HTR-8/SVneo (cell line): ENCODE results near the gene ING5.
"Not testable (repeated sequence)": the region's sequence is repeated elsewhere in the genome, so short reads cannot be mapped to it uniquely, and the experiment has no call there.

Source experiments
- DNase-seq: peaks from one replicate; pipeline ENCODE4 v3.0.0; 2011; ENCODE audit warnings: low spot score, mixed read lengths; ENCODE audit not compliant: insufficient read length
- FAIRE-seq: peaks from 2 replicates; lab custom pipeline; 2011; peaks lifted over from hg19 to GRCh38; lab: Jason Lieb, UNC

ING5 gene

DNA sequence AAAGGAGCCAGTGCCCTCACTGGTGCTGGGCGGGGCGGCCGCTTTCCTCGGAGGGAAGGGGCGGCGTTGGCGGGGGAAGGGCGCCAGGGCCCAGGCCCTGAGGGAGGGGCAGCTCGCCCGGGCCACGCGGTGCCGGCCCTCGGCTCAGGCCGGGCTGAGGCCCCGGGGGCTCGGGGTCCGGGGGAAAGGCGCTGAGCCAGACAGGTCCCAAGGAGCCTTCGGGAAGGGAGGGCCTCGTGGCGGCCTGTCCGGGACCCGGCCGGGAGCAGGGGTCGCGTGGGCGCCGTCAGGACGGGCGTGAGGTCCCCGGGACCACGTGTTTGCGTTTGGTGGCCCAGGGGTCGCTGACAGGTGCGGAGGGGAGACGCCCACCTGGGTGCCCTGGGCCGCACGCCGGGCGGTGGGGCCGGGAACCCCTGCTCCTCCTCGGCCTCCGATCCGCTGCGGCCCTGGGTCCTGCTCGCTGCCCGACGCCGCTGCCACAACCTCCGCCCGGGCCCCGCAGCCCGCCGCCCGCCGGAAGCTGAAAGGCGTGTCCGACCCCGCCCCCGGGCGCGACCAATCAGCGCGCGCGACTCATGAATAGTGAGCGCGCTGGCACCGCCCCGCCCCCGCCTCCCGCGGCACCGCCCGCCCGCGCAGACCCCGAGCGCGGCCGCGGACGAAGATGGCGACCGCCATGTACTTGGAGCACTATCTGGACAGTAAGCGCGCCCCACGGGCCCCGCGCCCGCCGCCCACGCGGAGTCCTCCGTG, at the start of gene ING5:
Gene ING5, plus strand, starts transcription at position 641 of the 756 bp plus-strand sequence. Its CDS starts 27 bp downstream, at position 668.
- FAIRE-seq (peak; percentile 83), DNase-seq (peak; percentile 90)

DNA sequence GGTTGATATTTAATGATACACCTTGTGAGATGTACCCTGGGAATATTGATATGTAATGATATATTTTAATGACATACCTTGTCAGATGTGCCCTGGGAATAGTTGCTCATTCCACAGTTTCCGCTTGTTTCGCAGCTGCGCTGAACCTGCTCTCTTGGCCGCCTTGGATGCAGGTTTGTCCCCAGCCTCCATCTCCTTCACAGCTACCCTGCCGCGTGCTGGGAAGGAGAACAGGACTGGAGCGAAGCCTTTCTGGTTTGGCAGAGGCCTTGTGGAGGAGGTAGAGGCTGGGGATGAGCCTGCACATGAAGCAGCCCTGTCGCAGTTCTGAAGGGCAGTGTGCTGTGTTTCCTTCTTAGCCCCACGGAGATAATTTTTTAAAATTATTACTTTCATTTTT, 49.7 kb upstream of the ING5 start:
- FAIRE-seq = no peak
- no peak for DNase-seq

DNA sequence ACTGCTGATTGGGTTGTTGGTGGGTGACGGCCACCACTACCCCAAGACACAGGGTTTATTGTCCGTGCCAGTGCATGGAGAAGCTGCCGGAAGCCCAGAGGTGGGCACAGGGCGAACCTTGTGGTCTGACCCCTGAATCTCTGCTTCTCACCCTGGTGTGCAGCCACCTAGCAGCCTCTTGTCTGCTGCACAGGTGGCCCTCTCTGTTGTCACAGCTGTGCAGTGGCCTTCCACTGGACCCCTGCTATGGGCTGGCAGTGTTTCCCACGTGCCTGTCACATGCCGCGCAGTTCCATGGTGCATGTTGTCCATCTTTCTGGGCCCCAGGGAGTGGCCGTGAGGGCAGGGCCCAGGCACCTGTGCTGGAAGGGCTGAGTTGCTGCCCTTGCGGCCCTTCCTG, 49.1 kb upstream of the ING5 start:
- FAIRE-seq (no peak), DNase-seq (no peak)

DNA sequence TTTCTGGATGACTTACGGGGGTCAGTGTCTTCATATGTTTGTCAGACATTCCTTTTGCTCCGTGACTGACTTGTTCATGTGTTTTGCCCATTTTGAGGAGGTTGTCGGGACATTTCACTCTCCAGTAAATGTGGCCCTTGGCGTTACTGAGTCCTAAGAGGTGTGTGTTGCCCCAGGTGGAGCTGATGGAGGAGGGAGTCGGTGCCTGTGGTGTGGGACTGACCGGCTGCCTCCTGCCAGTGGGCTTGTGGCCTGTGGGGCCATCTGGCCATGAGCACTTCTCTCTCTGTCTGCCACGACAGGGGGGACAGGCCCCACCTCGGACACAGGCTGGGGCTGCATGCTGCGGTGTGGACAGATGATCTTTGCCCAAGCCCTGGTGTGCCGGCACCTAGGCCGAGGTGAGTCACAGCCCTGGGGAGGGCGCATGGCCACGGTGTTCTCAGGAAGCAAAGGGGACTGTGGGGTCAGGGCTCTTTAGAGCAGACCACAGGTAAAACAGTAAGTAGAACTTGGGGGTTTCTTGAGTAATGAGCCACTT, 48.6 kb upstream of the ING5 start:
- DNase-seq (no peak), FAIRE-seq (no peak)

DNA sequence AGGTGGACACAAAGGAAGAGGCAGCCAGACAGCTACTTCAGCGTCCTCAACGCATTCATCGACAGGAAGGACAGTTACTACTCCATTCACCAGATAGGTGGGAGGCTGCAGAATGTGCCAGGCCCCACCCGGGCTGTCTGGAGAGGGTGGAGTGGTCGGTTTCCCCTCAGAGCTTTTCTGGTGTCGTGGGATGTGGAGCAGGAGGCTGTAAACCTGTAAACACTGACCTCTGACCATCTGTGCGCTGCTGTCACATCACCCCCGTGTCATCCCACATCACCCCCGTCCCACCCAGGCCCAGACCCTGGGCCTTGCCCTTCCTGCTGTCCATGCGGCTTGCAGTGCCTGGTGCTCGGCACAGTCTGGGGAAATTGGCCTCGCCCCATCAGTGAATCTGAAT, 47.3 kb upstream of the ING5 start:
- FAIRE-seq (no peak), DNase-seq (no peak)

DNA sequence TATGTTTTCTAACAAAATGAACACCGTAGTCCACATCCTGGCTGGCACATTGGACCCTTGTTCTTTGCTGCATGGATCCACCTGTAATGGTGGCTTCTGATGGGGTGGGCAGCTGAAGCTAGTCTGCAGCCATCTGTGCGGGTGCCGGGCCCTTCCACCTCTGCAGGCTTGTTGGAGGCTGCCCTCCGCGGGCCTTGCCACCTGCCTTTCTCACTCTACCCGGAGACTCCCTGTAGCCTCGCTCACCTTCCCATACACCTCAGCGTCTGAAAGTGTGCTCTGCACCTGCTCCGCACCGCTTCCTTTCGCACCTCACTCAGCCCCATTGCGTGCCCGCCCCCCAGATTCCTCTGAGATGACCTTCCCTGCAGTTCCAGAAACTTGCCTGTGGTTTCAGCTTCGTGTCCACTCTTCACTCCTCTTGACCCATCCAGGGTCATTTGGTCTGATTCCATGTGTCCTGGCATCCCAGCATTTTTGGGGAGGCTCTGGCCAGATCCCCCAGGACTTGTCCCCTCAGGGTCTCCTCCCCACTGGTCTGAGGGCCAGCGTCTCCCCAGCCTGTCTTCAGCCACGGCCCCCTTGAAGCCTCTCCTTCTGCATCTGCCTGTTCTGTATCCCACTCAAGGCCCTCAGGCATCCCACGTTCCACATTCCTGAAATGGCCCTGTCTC, 46.2 kb upstream of the ING5 start:
- DNase-seq (no peak), FAIRE-seq (no peak)

DNA sequence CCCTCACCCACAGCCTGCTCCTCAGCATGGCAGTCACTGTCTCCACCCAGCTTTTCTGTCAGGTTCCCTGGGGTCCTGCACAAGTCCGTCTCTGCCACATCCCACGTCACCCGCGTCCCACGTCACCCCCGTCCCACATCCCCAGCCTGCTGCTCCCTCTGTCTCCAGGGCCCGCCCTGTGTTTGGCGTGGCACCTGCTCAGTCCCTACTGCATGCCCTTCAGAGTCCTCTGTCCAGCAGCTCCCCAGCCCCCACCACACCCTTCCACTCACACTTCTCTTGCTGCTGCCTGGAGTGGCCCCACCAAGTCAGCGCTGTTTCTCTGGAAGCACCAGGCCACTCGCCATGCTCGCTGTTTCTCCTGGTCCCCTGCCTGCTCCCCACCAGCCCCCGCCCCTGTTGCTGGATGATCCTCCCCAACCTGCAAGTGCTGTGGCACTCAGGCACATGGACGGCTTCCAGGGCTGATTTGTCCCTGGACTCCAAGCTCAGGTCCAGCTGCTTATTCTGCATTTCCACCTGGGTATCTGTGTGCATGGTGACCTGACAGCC, 45.6 kb upstream of the ING5 start:
- FAIRE-seq (no peak), DNase-seq (no peak)

DNA sequence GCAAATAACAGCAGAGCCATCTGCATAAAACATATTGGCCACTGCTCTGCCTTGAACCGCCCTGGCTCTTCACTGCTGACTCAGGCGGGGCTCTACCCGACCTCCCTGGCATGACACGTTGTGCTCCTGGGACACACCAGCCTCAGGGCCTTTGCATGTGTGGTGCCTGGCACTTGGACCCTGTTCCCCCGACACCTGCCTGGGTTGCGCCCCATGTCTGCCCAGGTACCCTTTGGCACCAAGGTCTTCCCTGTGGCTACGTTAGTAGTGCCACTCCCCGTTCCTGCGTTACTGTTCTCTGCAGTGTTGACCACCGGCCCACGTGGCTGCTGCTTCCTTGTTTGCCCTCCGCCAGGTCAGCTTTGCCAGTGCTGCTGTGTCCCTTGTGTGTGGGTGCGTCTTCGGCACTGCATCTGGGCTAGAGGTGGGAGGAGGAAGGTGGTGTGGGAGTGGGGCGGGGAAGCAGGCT, 44.0 kb upstream of the ING5 start:
- FAIRE-seq = peak; percentile 80
- no peak for DNase-seq

DNA sequence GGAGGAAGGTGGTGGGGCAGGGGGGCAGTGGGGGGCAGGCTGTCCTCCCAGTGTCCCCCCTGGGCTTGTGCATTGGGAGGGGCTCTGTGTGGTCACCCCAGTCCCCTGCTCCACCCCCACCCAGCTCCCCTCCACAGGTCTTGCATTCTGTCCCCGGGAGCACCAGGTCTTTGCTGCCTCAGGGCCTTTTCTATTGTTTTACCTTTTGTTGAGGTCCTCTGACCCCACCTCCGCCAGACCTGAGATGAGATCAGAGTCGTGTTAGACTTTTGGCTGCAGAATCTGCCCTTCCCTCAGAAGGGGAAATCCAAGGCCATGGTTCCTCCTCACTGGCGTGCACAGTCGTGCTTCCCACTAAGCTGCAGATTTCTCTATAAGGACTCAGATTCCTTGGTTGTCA, 43.5 kb upstream of the ING5 start:
- DNase-seq = no peak
- FAIRE-seq = no peak

DNA sequence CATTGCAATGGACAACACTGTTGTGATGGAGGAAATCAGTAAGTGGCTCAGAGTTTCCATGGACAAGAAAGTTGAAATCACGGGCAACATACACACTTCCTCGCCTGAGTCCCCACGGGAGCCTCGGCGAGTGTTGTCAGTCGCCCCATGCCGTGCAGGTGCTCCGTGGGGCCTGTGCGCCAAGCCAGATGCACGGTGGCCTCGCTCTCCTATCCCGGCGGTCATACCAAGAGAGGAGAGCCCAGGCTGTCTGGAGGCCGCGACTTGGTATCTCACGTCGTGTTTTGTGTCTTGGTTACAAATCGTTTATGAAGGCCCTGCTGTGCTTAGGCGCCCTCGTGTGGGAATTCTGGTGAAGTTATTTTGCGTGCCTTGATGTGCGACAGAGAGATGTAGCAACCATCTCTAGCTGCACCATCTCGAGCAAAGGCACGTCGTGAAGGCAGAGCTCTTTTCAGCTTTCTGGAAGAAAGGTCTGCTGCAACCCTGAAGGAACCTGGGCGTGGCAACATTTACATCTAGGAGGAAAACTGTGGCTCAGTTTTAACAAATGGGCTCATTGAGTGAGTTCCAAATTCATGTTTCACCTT, 42.6 kb upstream of the ING5 start:
- peak; percentile 59 for DNase-seq
- FAIRE-seq = peak; percentile 69

DNA sequence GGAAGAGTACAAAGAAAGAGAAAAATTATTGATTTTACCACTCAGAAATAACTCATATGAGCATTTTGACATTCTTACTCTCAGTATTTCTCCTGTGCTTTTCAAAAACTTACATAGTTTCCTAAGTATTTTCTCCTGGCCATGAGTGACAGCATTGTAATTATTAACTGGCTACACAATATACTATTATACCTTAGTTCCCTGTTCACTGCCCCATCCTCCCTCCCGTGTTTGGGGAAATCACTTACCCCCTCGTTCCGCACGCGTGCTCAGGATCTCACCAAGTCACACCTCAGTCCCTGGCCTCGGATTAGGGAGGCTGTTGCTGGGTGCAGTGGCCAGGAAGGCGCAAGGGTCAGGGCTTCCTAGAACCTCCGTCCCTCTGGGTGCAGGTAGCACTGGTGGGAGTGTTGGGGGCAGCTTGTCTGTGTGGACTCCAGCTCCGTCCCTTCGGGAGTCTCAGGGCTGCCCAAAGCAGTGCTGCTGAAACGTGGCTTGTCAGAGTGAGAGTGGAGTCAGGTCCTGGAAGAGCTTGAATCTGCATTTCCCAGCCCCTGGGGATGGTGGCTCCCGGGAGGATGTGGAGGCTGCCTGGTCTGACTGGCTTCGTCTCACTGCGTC, 41.1 kb upstream of the ING5 start:
- FAIRE-seq (no peak), DNase-seq (no peak)

DNA sequence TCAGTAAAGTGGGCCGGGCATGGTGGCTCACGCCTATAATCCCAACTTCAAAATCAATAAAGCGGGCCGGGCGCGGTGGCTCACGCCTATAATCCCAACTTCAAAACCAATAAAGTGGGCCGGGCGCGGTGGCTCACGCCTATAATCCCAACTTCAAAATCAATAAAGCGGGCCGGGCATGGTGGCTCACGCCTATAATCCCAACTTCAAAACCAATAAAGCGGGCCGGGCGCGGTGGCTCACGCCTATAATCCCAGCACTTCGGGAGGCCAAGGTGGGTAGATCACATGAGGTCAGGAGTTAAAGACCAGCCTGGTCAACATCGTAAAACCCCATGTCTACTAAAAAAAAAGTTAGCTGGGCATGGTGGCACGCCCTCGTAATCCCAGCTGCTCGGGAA, 39.1 kb upstream of the ING5 start:
- not testable (repeated sequence) for FAIRE-seq, DNase-seq

DNA sequence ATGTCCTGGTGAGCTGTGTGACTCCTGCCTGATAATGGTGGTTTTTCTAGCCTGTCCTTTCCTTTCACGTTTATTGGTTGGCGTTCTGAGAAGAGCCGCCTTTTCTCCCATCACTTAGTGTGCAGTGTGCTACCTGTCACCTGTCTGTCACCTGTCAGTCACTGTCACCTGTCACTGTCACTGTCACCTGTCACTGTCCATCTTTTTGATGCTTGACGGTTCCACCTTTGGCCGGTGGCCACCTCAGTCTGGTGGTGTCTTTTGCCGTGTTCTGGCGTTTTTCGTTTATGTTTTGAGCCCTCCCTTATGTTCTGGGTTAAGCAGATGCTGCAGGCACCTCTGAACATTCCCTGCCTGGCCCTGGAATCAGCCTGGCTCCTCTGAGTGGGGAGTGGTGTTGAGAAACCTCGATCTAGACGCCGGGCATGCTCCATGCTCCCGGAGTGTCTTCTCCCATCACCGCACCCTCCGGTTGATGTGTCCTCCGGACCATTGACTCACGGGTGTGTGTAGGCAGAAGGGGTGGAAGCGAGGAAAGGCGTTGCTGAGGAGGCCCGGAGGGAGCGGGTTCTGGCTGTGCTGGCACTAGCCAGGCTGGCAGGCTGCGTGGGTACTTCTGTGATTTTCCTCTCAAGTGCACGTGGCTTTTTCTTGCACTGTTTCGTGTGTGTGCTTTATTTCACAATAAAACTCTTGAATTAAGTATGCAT, 36.0 kb upstream of the ING5 start:
- DNase-seq = no peak
- FAIRE-seq = no peak

DNA sequence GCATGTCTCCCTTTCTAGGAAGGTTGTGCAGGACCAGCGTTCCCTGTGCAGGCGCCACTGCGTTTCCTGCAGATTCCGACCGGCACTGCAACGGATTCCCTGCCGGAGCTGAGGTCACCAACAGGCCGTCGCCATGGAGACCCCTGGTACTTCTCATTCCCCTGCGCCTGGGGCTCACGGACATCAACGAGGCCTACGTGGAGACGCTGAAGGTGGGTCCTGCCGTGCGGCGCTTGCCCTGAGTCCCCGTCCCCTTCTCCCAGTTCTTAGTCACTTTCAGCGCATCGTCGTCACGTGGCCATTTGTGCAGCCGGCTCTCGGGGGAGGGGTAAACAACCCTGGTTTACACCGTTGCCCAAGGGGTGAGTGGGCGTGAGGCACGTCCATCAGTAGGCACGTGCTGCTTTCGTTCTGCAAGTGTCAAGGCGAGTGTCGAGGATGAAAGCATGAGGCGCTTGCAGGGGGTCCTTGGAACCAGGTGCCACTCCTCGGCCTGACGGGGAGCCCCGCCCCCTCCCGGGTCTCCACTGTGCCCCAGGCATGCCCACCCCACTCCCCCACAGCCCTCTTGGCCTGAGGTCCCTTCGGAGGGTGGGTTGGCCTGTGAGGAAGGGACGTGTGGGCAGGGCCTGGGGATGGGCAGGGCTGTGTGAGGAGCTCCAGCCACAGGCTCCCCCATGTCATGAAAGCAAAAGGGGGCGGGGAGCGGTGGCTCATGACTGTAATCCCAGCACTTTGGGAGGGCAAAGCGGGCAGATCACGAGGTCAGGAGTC, 35.0 kb upstream of the ING5 start:
- DNase-seq (no peak), FAIRE-seq (no peak)

DNA sequence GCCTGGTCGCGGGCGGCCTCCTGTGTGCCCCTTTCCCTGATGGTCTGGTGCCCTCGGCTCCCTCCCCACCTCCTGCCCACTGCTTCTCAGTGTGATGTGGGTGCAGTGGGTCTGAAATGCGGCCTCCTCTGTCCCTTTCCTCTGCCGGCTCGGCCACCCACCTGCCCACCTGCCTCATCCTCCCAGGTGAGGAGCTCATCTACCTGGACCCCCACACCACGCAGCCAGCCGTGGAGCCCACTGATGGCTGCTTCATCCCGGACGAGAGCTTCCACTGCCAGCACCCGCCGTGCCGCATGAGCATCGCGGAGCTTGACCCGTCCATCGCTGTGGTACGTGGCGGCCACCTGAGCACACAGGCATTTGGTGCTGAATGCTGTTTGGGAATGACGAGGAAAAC, 33.5 kb upstream of the ING5 start:
- no peak for DNase-seq
- FAIRE-seq = no peak

DNA sequence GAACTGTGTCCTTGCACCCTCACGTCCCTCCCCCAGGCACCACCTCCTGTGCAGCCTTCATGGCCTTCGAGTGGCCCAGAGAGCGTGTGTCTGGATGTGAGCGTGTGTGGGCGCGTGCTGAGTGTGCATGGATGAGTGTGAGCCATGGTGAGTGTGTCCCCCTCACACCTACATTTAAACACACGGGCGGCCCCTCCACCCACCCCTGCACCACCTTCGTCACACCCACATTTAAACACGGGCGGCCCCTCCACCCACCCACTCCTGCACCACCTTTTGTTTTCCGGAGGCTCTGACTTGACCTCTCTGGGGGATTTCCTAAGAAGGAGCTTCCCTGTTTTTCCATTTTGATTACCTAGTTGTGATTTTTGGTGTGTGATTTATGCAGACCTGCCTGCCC, 33.0 kb upstream of the ING5 start:
- DNase-seq = no peak
- no peak for FAIRE-seq

DNA sequence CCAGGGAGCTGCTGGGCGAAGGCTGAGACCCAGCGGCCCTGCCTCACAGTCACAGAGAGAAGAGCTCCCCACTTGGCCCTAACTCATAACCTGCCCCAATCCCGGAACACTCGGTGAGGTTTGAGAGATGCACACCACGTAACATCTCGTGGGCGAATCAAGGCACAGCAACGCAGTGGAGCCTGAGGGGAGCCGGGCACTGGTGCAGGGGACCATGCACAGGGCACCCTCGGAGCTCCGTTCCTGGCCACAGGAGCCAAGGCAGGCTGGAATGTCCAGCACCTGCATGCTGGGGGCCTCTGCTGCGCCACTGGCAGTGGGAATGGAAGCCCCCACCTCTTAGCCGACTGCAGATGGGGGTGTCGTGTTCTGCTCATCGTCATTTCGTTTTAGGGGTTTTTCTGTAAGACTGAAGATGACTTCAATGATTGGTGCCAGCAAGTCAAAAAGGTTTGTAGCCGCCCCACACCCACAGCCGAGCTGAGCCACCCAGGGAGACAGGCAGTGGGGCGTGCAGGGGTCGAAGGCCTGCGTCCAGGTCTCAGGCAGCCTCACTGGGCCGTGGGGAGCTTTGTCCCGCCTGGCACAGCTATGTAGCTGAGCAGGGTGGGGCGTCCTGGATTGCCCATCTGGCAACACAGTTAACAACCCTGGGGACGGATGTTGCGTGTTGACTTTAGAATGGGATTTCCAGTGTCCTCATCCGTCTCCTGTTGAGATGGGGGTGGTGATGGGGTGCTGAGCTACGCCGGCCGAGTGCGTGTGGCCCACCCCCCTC, 31.3 kb upstream of the ING5 start:
- FAIRE-seq (no peak), DNase-seq (no peak)
